ENCODE data around the gene SELENOH. TPM values are rescaled to one million over a fixed set of nuclear protein-coding genes. Genes with fewer than 3 reads are reported as not detected.

Gene SELENOH
- total RNA-seq, 1 experiment from 2014 or later: 306 TPM

DNA sequence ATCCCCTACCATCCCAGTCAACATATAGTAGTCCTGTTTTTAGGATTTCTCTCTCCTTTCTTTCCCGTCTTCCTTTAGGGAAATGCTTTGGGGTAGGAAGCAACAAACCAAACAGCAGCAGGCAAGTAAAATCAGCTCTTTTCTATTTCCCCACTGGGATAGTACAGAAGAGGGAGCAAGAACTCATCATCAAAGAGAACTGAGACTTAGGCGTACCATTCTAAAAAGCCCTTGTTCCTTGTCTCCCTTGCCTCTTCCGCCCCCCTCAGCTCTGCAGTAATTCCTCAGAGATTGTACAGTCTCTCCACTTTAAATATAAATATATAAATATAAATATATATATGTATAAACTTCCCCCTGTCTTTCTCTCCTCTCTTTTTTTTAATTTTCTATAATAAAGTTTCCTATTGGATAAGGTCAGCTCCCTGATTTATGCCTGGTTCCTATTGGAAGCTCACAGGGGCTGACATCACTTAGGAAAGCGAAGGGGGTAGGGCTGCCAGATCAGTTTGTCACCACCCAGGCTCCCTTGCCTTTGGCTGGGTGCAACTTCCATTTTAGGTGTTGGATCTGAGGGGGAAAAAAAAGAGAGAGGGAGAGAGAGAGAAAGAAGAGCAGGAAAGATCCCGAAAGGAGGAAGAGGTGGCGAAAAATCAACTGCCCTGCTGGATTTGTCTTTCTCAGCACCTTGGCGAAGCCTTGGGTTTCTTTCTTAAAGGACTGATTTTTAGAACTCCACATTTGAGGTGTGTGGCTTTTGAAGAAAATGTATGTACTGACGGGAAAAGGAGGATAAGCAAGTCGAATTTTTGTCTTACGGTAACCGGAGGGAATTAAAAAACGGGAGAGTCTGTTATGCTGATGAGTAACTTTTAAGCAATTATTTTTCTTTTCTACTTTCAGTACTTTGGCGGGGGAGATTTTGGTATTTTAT, 20.3 kb downstream of the SELENOH start, which contains the start of gene CTNND1:
CTNND1 (plus strand) TSS at position 502 of the 934 bp plus-strand sequence. CDS start 29,677 bp downstream, outside the sequence.
- Histone ChIP-seq H3K9me3 (ENCODE audit: low read length) (no peaks in the 10 kb centered on the region), H3K4me3 (ENCODE audit: low read length) (peak within 1 kb of the TSS; percentile 79), H3K9me2 (replicated peaks; ENCODE audit: low read length) (no peaks in the 10 kb centered on the region), H3K27me3 (ENCODE audit: low read length) (no peaks in the 10 kb centered on the region), H3F3A (ENCODE audit: low read length, unreplicated experiment) (no peaks in the 10 kb centered on the region), H3K79me2 (ENCODE audit: low read length) (peaks cover 50% of the 10 kb centered on the region), H4K20me1 (ENCODE audit: low read length) (peaks cover 39% of the 10 kb centered on the region), H2AFZ (ENCODE audit: low read length) (peak within 1 kb of the TSS; percentile 96), H3K4me1 (ENCODE audit: insufficient read depth, low read length) (peaks cover 26% of the 10 kb centered on the region), H3K9ac (ENCODE audit: low read length) (peak within 1 kb of the TSS; percentile 91), H3K36me3 (ENCODE audit: low read depth, low read length) (no peaks in the 10 kb centered on the region; the same call in 1 of the 2 replicates), H3K4me2 (ENCODE audit: low read length) (peak within 1 kb of the TSS; percentile 84), H3K27ac (ENCODE audit: low read length) (peak within 1 kb of the TSS; percentile 84)
- BruUV-seq (replicated peaks): no TSS peak
- POLR2A ChIA-PET (ENCODE audit: unreplicated experiment): interaction anchor here (0.5 to 3.9 kb wide), 11 partner anchors 10 to 632 kb away, joined by 3 to 39 read pairs (median 4); partner anchors contain the start of genes BTBD18, MED19 and SELENOH
- intact Hi-C loops (cut with micrococcal nuclease): loop anchor here (1.0 to 5.0 kb wide), 5 partner anchors 11 to 751 kb away; no protein-coding TSS in a partner anchor
- ATAC-seq: peak; percentile 90
- CTCF ChIA-PET: interaction anchor here (0.5 to 2.1 kb wide), 7 partner anchors 10 to 39 kb away, joined by 3 to 56 read pairs (median 8); partner anchors contain the start of gene BTBD18
- TF ChIP-seq, protein P1, sequence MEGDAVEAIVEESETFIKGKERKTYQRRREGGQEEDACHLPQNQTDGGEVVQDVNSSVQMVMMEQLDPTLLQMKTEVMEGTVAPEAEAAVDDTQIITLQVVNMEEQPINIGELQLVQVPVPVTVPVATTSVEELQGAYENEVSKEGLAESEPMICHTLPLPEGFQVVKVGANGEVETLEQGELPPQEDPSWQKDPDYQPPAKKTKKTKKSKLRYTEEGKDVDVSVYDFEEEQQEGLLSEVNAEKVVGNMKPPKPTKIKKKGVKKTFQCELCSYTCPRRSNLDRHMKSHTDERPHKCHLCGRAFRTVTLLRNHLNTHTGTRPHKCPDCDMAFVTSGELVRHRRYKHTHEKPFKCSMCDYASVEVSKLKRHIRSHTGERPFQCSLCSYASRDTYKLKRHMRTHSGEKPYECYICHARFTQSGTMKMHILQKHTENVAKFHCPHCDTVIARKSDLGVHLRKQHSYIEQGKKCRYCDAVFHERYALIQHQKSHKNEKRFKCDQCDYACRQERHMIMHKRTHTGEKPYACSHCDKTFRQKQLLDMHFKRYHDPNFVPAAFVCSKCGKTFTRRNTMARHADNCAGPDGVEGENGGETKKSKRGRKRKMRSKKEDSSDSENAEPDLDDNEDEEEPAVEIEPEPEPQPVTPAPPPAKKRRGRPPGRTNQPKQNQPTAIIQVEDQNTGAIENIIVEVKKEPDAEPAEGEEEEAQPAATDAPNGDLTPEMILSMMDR (conservative IDR thresholded peaks at IDR 0.05; ENCODE audit: low read depth, low read length): no peak
- TF ChIP-seq EZH2phosphoT487 (IDR thresholded peaks at IDR 0.05; ENCODE audit: borderline replicate concordance, low read length): no peak
- no peak for TF ChIP-seq EZH2 (IDR thresholded peaks at IDR 0.05; ENCODE audit: low read length, unreplicated experiment)
- DNase-seq: peak; percentile 98

DNA sequence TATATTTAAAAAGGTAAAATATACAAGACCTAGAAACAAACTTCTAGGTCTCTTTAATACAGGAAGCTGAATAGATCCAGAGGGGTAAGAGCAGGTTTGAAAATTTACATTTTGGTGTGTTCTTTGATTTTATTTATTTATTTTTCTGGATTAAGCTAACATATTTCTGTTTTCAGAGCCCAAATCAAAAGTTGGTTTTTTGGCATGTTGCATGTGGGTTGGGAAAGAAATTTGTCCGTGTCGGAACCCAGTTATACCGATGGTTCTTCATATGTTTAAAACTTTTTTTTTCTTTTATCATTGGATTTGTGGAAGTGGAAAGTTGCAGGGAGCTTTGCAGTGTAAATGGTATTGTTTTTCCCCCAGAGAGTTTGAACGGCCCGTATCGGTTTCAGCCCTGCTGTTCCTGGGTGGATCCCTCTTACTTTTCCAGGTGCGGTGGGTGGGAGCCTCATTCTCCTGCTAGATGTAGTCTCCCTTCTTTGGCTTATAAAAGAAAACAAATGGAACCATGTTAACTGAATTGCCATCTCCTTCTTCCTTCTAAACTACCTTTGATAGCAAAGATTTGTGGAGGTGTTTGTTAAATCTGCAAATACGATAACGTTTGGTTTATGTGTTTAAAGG, 21.1 kb downstream of the SELENOH start:
- H4K20me1 ChIP-seq (ENCODE audit: low read length): peaks cover 43% of the 10 kb centered on the region
- no peaks in the 10 kb centered on the region for H3K9me2 ChIP-seq (replicated peaks; ENCODE audit: low read length)
- POLR2A ChIA-PET (ENCODE audit: unreplicated experiment): interaction anchor here (0.6 to 3.9 kb wide), 3 partner anchors 16 to 37 kb away, joined by 16 to 39 read pairs (median 18); no protein-coding TSS in a partner anchor
- no peaks in the 10 kb centered on the region for H3F3A ChIP-seq (ENCODE audit: low read length, unreplicated experiment)
- no peaks in the 10 kb centered on the region for H3K27me3 ChIP-seq (ENCODE audit: low read length)
- no peaks in the 10 kb centered on the region; the same call in 1 of the 2 replicates for H3K36me3 ChIP-seq (ENCODE audit: low read depth, low read length)
- TSS peak; percentile 76 for BruUV-seq (replicated peaks)
- CTCF ChIA-PET: interaction anchor here (0.5 to 2.3 kb wide), 6 partner anchors 16 to 38 kb away, joined by 3 to 56 read pairs (median 9); no protein-coding TSS in a partner anchor
- ATAC-seq: no peak; the same call in 1 of the 2 replicates
- H3K9me3 ChIP-seq (ENCODE audit: low read length): no peaks in the 10 kb centered on the region
- peak overlapping the region; percentile 84 for H3K27ac ChIP-seq (ENCODE audit: low read length)
- H3K4me1 ChIP-seq (ENCODE audit: insufficient read depth, low read length): peaks cover 26% of the 10 kb centered on the region
- H3K79me2 ChIP-seq (ENCODE audit: low read length): peaks cover 58% of the 10 kb centered on the region
- H3K9ac ChIP-seq (ENCODE audit: low read length): peak overlapping the region; percentile 91
- peak overlapping the region; percentile 40; the same call in 1 of the 2 replicates for H2AFZ ChIP-seq (ENCODE audit: low read length)
- intact Hi-C loops (cut with micrococcal nuclease): loop anchor here (5.0 kb wide), 2 partner anchors 630 to 750 kb away; no protein-coding TSS in a partner anchor
- peak; percentile 23 for DNase-seq
- TF ChIP-seq EZH2 (IDR thresholded peaks at IDR 0.05; ENCODE audit: low read length, unreplicated experiment) (no peak), EZH2phosphoT487 (IDR thresholded peaks at IDR 0.05; ENCODE audit: borderline replicate concordance, low read length) (no peak)
- TF ChIP-seq, protein P1 (conservative IDR thresholded peaks at IDR 0.05; ENCODE audit: low read depth, low read length): no peak
- H3K4me2 ChIP-seq (ENCODE audit: low read length): peak overlapping the region; percentile 84
- peak overlapping the region; percentile 79 for H3K4me3 ChIP-seq (ENCODE audit: low read length)

Data from PC-3 (cell line).